Measurements from ENCODE around the gene SEC14L3.

SEC14L3 gene

DNA sequence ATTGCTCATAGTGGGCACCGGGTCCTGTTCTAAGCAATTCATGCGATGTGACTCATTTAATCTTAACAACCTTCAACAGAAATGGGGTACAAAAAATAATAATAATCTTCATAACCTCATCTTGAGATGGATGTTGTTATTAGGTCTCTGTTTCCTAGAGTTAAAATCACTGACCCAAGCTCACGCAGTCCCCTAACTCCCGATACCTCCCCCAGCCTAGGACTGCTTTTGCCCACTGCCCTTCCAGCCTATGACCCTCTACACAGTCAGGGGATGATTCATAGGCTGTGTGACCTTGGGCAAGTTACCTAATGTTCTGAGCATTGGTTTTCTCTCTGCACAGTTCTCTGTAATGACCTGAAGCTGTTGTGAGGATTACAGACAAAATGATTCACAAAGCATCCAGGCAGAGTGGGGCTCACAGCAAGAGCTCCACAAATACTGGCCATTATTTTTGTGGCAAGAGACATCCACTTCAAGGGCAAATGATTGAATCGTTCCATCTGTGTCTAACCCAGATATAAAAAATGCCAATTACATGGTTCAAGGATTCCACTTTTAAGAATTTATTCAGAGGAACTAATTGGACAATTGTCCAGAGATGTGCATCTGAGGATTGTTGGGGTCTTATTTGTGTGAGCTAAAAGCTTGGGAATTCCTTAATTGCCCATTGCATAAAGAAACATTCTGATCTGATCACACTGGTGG is 26.2 kb downstream of the SEC14L3 start:
- no peak for DNase-seq (ENCODE audit: low read depth, low spot score)

DNA sequence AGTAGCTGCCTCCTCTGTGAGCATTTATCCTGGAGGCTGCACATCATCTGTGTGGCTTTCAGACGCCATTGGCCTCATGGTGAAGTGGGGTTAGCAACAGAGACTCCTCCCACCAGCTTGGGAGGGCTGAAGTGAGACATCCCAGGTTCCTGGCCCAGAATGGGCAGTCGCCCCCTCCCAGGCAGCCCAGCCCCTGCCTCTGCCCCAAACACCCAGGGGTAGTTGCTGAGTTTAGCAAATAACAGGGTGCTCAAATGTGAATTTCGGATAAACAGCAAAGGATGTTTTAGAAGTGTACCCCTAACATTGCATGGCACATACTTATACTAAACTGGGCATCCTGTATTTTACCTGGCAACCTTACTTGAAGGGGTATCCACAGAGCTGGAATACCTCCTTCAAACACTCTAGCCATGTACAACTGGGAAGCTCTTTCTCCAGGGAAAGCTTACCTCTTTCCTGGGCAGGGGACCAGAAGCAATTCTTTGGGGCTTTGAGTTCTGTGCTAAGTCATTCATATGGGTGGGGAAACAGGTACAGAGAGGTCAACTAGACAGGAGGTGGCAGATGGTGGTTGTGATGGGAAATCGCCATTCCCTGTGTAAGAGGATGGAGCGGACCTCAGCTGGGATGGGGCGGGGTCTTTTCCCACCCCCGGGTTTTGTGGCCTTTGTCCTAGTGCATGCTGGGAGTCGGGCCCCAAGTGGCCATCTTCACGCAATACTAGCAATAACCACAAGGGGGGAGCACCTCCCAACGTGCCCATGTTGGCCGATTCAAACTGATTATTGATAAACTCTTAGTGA is 27.0 kb downstream of the SEC14L3 start:
- peak; percentile 76 for DNase-seq (ENCODE audit: low read depth, low spot score)

DNA sequence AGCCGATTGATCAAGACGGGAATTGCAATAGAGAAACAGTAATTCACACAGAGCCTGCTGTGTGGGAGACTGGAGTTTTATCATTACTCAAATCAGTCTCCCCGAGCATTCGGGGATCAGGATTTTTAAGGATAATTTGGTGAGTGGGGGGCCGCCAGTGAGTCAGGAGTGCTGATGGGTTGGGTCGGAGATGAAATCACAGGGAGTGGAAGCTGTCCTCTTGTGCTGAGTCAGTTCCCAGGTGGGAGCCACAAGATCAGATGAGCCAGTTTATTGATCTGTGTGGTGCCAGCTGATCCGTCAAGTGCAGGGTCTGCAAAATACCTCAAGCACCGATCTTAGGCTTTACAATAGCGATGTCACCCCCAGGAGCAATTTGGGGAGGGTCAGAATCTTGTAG is 30.7 kb downstream of the SEC14L3 start:
- DNase-seq (ENCODE audit: low read depth, low spot score) = no peak

DNA sequence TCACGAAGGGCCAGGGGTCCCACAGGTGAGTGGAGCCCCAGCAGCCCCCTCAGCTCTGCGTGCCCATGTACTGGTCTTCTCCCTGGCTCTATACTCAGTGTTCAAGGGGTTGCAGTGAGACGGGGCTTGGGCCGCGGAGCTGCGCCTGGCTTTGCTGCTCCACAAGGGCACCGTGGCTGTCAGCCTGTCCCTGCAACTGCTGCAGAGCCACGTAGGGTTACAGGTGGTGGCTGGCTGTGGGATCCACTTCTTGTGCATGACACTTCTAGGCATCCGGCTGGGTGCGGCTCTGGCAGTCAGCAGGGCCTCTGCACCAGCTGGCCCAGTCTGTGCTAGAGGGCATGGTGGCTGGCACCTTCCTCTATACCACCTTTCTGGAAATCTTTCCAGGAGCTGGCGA is 32.0 kb downstream of the SEC14L3 start:
- DNase-seq (ENCODE audit: low read depth, low spot score) = no peak

DNA sequence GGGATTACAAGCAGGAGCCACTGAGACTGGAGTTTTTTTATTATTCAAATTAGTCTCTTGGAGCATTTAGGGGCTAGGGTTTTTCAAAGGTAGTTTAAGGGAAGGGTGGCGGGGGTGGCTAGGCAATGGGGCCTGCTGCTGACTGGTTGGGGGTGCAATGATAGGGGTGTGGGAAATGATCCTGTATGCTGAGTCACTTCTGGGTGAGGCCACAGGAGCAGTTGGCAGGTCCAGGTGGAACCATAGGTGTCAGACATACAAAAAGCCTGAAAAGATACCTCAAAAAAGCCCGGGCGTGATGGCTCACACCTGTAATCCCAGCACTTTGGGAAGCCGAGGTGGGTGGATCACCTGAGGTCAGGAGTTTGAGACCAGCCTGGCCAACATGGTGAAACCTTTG is 32.6 kb downstream of the SEC14L3 start:
- no peak for DNase-seq (ENCODE audit: low read depth, low spot score)

DNA sequence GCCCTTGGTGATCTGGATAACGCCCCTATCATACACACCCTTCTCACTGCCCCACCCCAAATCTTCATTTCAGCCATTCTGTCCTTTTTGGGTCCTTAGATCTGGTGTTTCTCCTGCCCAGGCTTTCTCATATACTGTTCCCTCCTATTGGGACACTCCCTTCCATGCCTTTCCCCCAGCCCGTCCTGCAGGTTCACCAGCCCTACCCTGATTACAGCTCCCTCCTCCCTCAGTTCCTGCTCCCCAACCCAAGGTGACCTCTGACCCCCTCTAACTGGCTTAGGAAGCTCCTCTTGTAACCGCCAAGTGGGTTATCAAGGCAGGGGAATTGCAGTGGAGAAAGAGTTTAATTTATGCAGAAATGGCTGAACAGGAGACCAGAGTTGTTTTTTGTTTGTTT is 33.3 kb downstream of the SEC14L3 start:
- DNase-seq (ENCODE audit: low read depth, low spot score) = no peak

DNA sequence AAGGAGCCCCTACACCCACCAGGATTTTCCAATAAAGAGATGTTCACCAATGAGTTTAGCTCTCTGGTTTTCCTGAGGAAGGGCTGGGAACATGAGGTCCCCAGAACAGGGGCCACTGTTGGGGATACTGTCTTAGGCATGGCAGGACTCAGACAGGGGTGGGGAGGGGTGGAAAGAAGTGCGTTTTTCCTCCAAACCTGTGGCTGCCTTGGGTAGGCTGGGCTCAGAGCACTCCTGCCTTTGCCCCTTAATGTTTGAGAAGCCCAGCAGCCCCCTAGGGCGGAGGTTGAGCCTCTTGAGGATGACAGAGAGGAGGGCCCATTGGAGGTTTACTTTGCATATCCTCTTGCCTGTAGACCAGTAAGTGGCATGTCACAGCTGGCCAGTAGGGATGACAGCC is 35.6 kb downstream of the SEC14L3 start:
- no peak for DNase-seq (ENCODE audit: low read depth, low spot score)

DNA sequence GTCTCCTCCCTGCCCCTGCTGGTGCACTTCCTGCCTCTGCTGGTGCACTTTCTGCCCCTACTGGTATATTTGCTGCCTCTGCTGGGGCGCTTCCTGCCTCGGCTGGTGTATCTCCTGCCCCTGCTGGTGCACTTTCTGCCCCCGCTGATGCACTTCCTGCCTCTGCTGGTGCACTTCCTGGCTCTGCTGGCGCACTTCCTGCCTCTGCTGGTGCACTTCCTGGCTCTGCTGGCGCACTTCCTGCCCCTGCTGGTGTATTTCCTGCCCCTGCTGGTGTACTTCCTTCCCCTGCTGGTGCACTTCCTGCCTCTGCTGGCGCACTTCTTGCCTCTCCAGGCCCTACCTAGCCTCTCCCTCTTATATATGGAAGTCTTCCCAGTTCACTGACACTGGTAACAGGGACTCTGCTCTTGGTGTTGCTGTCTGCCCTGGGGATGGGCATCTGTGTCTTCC is 36.1 kb downstream of the SEC14L3 start:
- no peak for DNase-seq (ENCODE audit: low read depth, low spot score)

DNA sequence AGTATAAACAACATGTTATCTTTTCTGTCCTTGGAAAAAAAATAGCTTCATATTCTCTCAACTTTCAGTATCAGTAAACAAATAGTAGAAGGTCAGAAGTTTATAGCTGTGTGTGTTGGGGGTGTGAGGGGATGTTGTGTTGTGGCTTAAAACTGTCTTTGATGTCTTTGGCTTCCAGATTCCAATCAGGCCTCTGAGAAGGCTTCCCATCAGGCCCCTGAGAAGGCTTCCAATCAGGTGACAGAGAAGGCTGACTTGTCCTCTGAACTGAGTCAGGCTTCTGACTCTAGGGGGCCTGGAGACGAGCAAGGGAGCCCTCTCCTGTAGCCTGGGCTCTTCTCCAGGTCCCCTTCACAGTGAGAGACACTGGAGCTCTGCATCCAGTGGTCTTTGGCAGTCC is 37.0 kb downstream of the SEC14L3 start:
- DNase-seq (ENCODE audit: low read depth, low spot score) = no peak

DNA sequence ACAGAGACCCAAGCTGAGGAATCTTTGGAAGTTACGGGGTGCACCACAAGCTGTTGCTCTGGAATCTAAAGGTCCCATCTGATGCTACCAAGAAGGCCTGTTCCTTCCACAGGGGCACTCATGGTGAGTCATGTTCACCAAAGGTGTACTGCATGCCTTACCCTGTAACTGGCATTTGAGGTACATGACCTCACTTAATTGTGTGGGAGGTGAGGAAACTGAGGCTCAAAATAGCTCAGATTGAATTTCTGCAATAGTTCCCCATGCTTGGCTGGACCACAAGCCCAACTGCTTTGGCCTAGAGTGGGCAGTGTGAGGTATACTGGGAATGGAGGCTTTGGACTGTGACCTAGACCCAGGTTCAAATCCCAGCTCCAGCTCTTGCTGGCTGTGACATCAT is 38.0 kb downstream of the SEC14L3 start:
- DNase-seq (ENCODE audit: low read depth, low spot score) = no peak

DNA sequence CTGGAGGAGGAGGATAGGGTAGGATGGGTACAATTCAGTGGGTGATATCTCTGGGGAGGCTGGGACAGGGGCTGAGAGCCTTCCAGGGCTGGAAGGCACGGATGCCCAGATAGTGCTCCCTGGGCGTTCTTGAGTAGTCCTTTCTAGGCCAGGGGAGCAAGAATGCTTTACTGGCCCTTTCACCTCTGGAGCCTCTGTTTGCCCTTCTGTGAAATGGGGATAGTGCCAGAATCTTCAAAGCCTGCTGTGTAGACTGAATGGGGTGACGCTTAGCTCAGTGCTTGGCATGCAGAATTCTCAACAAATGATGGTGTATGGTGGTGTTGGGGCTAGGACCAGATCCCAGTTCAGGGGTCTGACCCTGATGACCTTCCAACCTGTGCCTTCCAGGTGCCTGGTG is 38.6 kb downstream of the SEC14L3 start:
- no peak for DNase-seq (ENCODE audit: low read depth, low spot score)

DNA sequence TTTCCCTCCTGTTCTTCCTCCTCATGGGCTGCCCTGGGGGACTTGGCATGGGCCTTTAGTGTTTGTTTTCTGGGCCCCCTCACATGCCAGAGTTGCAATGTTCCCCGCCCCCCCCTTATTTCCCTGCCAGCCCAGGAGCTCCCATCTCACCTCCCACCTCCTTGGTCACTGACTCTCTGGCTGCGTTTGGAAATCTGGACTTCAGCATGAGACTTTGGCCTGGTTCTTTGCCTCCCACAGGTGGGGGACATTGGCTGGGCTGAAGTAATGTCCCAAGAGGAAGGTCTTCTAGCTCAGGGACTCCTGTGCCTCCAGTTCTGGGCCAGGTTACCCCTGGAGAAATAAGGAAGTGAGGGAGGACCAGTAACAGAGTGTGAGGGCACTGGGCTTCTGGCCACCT is 39.3 kb downstream of the SEC14L3 start:
- DNase-seq (ENCODE audit: low read depth, low spot score) = no peak

DNA sequence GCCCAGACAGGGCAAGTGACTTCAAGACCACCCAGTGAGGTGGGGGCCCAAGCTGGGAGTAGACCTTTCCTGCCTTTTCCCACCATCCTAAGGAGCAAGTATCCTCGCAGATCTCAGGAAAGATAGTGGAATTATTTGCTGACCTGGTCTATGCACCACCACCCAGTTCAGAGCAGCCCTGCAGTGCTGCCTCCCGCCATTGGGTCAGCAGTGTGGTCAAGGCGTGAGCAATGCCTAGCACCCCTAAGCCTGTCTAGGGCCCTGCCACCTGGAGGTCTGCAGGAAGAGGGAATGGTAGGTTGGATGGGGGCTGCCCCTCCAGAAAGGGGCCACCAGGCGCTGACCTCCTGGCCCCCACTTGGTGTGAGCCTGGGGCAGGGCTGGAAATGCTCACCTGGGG is 39.7 kb downstream of the SEC14L3 start:
- DNase-seq (ENCODE audit: low read depth, low spot score) = no peak

DNA sequence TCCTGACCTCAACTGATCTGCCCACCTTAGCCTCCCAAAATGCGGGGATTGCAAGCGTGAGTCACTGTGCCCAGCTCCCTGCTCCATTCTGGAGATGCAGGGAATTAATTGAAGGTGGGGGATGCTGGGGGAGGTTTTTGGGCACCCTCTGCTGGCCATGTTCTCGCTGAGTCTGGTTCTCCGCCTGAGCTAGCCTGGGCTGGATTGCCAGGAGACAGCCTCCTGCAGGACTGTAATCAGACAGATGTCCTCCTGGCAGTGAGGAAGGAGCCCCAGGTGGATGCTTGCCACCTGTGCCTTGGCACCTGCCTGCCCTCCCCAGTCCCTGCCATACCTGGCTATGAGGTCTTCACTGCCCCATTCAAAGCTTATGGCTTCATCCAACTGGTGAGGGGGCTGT is 40.9 kb downstream of the SEC14L3 start:
- no peak for DNase-seq (ENCODE audit: low read depth, low spot score)

DNA sequence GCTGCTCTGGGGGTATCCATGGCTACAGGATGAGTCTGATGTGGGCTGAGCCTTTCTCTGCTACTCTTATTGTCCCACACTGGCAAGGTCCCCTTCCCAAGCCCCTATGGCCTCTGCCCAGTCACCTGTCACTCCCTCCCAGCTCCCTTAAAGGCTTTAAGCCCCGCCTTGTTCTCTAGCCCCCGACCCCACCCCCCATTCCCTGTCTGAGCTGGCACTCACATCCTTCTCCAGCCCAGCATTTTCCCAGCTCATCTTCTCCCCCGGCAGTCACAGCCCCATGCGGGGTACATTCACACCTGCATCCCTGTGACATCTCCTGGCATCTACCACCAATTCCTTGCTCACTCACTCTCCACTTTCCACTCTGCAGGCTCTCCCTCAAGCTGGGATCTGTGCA is 41.9 kb downstream of the SEC14L3 start:
- no peak for DNase-seq (ENCODE audit: low read depth, low spot score)

DNA sequence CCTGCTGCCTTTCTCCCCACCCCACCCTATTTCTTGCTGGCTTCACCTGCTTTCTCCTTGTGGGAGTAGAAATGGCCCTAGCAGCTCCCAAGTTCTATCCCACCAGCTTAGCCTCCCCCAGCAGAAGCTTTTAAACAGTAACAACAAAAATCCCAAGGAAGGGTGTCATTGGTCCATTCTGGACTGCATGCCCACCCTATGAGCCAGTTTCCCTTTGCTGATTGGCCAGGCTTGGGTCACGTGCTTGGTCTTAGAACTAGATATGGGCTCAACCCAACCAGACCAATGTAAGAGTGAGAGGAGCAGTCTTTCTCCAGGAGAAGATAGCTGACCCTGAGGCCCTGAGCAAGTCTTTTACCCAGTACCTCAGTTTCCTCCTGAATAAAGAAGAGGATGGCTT is 43.9 kb downstream of the SEC14L3 start:
- DNase-seq (ENCODE audit: low read depth, low spot score) = no peak

DNA sequence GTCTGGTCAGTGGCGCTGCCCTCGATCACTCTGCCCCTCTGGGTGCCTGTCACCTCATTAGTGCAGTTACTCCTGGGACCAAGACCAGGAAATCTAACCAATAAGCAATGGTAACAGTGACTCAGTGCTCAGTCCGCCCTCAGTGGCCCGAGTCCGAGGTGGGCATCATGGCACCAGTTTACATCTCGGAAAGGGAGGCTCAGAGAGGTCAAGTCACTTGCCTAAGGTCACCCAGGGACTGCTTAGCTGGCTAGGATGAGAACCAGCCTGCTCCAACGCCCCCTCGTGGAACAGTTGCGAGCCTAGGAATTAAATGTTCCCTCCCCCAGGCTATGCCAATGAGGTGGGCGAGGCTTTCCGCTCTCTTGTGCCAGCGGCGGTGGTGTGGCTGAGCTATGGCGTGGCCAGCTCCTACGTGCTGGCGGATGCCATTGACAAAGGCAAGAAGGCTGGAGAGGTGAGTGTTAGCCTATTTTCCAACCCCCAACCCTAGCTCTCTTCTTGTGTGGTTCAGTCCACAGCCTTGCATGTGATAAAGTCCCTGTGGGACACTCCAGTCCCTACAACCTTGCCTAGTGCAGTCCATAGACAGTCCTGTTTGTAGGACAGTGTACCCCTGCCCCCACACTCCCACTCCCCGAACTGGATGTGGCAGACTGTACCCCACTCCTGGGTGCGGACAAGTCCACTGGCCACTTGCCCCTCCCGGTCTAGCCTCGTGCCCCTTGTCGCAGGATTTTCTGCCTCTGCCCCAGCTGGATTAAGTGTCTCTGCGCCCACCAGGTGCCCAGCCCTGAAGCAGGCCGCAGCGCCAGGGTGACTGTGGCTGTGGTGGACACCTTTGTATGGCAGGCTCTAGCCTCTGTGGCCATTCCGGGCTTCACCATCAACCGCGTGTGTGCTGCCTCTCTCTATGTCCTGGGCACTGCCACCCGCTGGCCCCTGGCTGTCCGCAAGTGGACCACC is 45.1 kb downstream of the SEC14L3 start:
- DNase-seq (ENCODE audit: low read depth, low spot score) = peak; percentile 93

DNA sequence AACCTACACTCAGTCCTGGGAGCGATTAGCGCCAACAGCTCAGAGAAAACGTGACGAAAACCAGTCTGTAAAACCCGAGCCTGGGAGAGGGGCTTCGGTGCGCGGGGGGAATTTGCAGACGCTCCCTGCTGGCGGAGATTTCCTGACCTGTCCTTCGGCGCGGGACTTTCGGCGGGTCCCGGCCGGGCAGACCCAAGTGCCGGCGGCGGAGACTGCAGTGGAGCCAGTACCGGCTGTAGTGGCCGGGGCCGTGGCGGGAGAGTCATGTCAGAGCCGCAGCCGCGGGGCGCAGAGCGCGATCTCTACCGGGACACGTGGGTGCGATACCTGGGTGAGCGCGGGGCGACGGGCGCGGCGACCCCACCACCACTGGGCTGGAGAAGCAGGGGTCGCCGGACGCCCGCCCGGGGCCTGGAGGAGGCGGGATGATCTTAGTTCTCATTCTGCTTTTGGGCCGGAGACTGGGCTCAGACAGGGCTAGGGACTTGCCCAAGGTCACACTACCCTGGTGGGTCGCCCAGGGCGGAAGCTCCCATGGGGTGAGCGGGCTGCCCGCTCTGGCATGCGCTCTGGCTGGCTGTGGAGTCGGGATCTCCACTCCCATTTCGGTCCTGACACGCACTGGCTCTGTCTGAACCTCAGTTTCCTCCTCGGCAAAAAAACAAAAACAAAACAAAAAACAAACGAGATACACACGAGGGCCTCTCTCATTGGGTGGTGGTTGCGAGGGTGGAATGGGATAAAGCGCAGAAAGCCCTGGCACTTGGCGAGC is 46.0 kb downstream of the SEC14L3 start, which contains the start of gene MTFP1:
Gene MTFP1, plus strand, starts transcription at position 153 of the 772 bp plus-strand sequence. Its CDS starts 112 bp downstream, at position 265.
- peak; percentile 79 for DNase-seq (ENCODE audit: low read depth, low spot score)

DNA sequence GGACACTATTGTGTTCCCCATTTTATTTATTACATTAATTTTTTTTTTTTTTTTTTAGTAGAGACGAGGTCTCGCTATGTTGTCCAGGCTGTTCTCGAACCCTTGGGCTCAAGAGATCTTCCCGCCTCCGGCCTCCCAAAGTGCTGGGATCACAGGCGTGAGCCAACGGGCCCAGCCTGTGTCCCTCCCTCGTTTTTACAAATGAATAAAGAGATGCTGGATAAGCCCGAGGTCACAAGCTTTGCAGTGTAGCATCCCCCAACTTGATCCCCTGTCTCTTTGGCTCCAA is 46.5 kb downstream of the SEC14L3 start:
- DNase-seq (ENCODE audit: low read depth, low spot score) = no peak

DNA sequence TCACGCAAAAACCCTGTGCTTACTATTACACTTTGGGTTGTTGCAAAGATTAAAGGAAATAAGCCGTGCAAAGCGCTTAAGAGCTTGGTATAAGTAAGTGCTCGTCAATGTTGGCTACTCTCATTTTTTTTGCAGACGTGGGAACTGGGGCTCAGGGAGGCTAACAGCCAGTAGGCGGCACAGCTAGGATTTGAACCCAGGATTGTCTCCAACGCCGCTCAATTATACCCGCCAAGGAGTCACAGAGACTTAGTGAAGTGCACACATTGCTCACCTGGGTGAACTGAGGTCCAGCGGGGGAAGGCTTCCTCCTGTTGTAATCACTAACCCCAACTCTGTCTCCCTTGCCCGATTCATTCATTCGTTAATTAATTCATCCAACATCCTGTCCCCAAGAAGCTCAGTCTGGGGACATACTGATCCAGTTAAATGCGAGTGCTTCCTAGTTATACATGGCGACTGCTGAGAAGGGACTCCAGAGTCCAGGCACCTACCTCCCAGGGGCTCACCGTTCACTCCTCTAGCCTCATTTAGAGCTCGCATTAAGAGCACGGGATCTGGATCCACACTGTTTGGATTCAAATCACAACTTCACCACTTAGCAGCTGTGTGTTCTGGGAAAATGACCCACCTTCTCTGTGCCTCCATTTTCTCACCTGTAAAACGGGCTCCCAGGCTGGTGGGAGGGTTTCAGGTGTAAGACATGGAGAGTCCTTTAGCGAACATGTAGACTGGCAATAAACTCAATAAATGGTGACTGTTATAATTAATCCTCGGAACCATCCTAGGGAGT is 47.1 kb downstream of the SEC14L3 start:
- no peak for DNase-seq (ENCODE audit: low read depth, low spot score)

Measured in astrocyte of the hippocampus (primary cell).